ENCODE measurements around the gene SLF1. TPM values are rescaled to one million over a fixed set of nuclear protein-coding genes. Genes with fewer than 3 reads are reported as not detected.

The SLF1 gene
- total and polyA plus RNA-seq, 11 donors = 2.4 to 8.1 (median 5.5) TPM

DNA sequence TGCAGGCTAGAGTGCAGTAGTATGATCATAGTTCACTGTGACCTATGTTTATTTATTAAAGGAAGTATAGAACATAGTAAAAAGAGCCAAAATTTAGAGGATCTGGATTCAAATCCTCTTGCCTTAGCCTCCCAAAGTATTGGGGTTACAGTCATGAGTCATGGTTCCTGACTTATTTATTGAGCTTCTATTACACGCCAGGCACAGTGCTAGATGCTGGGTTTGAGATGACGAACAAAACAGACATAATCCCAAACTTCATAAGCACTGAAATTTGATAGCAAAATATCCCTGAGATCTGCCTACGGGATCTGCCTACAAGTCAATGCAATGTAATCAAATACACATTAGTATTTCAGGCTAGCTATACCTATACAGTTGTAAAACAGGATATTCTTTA, 2.6 kb upstream of the SLF1 start:
- Histone ChIP-seq H3K27ac (no peak overlapping the region), H3K9me3 (no peaks in the 10 kb centered on the region), H3K4me1 (peaks cover 0 to 22% (median 15%) of the 10 kb centered on the region in 12 donors), H3K27me3 (no peaks in the 10 kb centered on the region), H3K36me3 (no peaks in the 10 kb centered on the region), H3K4me3 (no peak overlapping the region)
- DNase-seq = no peak
- 96 to 100% (median 97%) methylated on average over 3 of the region's 3 CpGs for WGBS, 4 donors
- intact Hi-C loops (cut with DNase I) = loop anchor here in 2 of 10 donors (5.0 to 10.0 kb wide), 3 partner anchors 94 to 501 kb away; a partner anchor contains a TSS
- TF ChIP-seq POLR2A (IDR thresholded peaks at IDR 0.05) = no peak
- TF ChIP-seq, protein P1, sequence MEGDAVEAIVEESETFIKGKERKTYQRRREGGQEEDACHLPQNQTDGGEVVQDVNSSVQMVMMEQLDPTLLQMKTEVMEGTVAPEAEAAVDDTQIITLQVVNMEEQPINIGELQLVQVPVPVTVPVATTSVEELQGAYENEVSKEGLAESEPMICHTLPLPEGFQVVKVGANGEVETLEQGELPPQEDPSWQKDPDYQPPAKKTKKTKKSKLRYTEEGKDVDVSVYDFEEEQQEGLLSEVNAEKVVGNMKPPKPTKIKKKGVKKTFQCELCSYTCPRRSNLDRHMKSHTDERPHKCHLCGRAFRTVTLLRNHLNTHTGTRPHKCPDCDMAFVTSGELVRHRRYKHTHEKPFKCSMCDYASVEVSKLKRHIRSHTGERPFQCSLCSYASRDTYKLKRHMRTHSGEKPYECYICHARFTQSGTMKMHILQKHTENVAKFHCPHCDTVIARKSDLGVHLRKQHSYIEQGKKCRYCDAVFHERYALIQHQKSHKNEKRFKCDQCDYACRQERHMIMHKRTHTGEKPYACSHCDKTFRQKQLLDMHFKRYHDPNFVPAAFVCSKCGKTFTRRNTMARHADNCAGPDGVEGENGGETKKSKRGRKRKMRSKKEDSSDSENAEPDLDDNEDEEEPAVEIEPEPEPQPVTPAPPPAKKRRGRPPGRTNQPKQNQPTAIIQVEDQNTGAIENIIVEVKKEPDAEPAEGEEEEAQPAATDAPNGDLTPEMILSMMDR (IDR thresholded peaks at IDR 0.05) = no peak
- no peak for ATAC-seq

DNA sequence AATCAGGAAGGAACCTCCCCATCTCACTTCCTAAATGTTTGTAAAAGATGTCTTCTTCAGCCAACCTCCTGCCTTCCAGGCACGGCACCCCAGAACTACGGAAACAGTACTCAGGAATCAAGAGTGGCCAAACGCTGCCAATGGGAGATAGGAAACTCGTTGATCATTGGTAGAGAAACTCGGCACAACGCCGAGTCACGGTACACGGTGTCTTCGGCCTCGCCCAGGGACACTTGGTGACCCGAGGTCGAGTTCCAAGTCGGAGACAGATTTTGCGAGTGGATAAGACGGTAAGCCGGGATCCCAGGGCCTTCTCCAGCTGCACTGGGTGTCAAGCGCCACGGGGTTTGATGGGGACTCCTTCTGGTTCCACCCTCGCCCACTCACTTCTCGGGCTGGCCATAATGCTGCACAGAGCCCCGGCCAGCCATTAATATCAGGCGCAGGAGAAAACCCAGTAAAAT, 408 bp upstream of the SLF1 start:
- no peaks in the 10 kb centered on the region for H3K27me3 ChIP-seq
- ATAC-seq (peak; percentile 67 to 84 (median 75)), DNase-seq (peak; percentile 34 to 81 (median 66))
- no peaks in the 10 kb centered on the region for H3K36me3 ChIP-seq
- H3K9me3 ChIP-seq = no peaks in the 10 kb centered on the region
- peak overlapping the region; percentile 61 to 91 (median 72) for H3K4me3 ChIP-seq
- H3K4me1 ChIP-seq = peaks cover 0 to 28% (median 16%) of the 10 kb centered on the region in 12 donors
- intact Hi-C loops (cut with DNase I) = loop anchor here in 2 of 10 donors (5.0 to 10.0 kb wide), 3 partner anchors 96 to 503 kb away; a partner anchor contains a TSS
- H3K27ac ChIP-seq = peak overlapping the region; percentile 5 to 86 (median 71)
- WGBS, 4 donors = 0% methylated on average over 11 to 23 of the region's 23 CpGs
- no peak for TF ChIP-seq POLR2A (IDR thresholded peaks at IDR 0.05)
- TF ChIP-seq, protein P1 (IDR thresholded peaks at IDR 0.05) = peak in 1 of 12 donors; percentile 3

DNA sequence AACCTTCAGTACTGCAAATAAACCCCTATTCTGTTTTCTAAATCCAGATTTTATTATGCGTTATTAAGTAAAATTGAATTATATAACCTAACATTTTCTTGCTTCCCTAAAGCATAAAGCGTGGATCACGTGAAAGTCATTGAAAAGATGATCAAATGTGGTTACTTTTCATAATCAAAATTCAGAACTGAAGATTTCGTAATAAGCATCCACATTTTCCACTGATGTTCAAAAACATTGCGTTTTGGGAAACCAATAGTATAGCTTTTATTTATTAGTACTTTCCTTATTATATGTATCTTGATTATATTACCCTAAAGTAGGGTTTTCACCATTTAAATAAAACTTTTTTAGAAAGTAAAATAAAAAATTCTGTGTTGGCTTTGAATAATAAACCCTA, 1.8 kb downstream of the SLF1 start:
- Histone ChIP-seq H3K36me3 (no peaks in the 10 kb centered on the region), H3K9me3 (no peaks in the 10 kb centered on the region), H3K4me1 (peaks cover 0 to 34% (median 16%) of the 10 kb centered on the region in 12 donors), H3K27me3 (no peaks in the 10 kb centered on the region), H3K4me3 (peak overlapping the region in 1 of 12 donors; percentile 82), H3K27ac (no peak overlapping the region)
- WGBS, 4 donors = 92 to 96% (median 95%) methylated on average over 5 of the region's 5 CpGs
- TF ChIP-seq POLR2A (IDR thresholded peaks at IDR 0.05) = no peak
- TF ChIP-seq, protein P1 (IDR thresholded peaks at IDR 0.05) = no peak
- ATAC-seq = no peak
- no peak for DNase-seq
- intact Hi-C loops (cut with DNase I) = no loop called here

DNA sequence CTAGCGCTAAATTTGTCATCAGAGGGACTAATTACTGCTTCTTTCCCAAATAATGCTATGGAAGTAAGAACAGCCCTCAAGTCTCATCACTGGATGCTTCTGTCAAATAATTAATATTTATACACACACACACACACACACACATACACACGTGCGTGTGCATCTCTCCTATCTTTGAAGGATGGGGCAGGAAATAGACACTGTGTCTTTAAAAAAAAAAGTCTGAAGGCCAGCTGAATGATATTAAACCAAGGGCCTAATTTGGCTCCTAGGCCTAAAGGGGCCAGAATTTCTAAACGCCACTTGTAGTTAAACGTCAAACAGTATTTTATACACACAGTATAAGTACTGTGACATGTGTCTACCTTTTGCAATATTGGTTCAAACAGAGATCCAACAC, 3.3 kb downstream of the SLF1 start:
- Histone ChIP-seq H3K27me3 (no peaks in the 10 kb centered on the region), H3K4me3 (peak overlapping the region in 1 of 12 donors; percentile 1), H3K9me3 (no peaks in the 10 kb centered on the region), H3K36me3 (no peaks in the 10 kb centered on the region), H3K4me1 (peaks cover 0 to 34% (median 16%) of the 10 kb centered on the region in 12 donors), H3K27ac (peak overlapping the region in 6 of 12 donors; percentile 14 to 43 (median 22))
- no peak for TF ChIP-seq POLR2A (IDR thresholded peaks at IDR 0.05)
- TF ChIP-seq, protein P1 (IDR thresholded peaks at IDR 0.05) = no peak
- ATAC-seq (no peak), DNase-seq (no peak)
- intact Hi-C loops (cut with DNase I) = no loop called here
- WGBS, 4 donors = 42 to 57% (median 45%) methylated on average over 5 of the region's 5 CpGs
